22Rv1 (cell line): ENCODE results near the gene C3orf38.

ENCODE experiments used
- CTCF ChIP-seq: fragments of 450-650 bp; IDR thresholded peaks from 2 replicates; pipeline ENCODE4 v1.5.1; 2017; ENCODE audit warnings: mild to moderate bottlenecking
- ZFX ChIP-seq: fragments of 450-650 bp; IDR thresholded peaks from 2 replicates; pipeline ENCODE4 v1.6.1; 2017; ENCODE audit warnings: antibody characterized with exemption, borderline replicate concordance

DNA sequence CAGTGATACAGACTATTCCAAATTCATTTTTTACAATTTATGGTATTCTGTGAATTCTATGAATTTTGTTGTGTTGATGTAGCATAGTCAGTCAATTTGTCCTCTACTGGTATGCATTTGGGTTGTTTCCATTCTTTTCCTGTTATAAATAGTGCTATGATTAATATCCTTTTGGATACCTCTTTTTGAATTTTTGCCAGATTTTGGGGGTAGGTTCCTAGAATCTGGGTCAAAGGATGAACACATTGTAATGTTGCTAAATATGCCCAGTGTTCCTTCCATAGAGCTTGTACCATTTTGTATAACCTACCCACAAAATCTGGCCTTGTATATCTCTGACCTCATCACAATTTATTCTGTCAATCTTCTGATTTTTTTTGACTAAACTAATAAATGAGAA lies 44.4 kb upstream of the C3orf38 start:
- TF ChIP-seq CTCF (no peak), ZFX (no peak)
